Omental fat pad (tissue), 4 donors: Measurements from ENCODE around the gene POLA2. TPM values are rescaled to one million over a fixed set of nuclear protein-coding genes. Genes with fewer than 3 reads are reported as not detected.
"Not testable (repeated sequence)": the region's sequence is repeated elsewhere in the genome, so short reads cannot be mapped to it uniquely, and the experiment has no call there.

Experiments used
- ATAC-seq: fragments of 150-250 bp; one replicate; pipeline ENCODE4 v1.9.1; 2016; ENCODE audit warnings: mild to moderate bottlenecking, moderate library complexity; ENCODE audit not compliant: low FRiP score
- DNase-seq: peaks from one replicate; pipeline ENCODE4 v3.0.0-alpha.2; 2019; ENCODE audit warnings: low spot score
- CTCF ChIP-seq, 3 donors: fragments of 450-650 bp; IDR thresholded peaks; one replicate each; pipeline ENCODE4 v1.5.1; 2016 to 2017; ENCODE audit warnings: antibody characterized with exemption in 3 of 3, mild to moderate bottlenecking in 3 of 3, moderate library complexity in 2 of 3
- total RNA-seq, 4 donors: library from RNA; depleted of rRNA; stranded (reverse); fragments of >200 nt; gene quantifications; one replicate each; pipeline ENCODE4 v1.1.0, GENCODE V29; 2016

Gene POLA2
- total RNA-seq, 4 donors from 2014 or later: 3.5 to 13.7 (median 6.9) TPM

GRCh38 chr11:65225279-65226102 is 36.3 kb upstream of the POLA2 start:
- ATAC-seq (peak; percentile 76), DNase-seq (no peak)
- TF ChIP-seq CTCF (IDR thresholded peaks at IDR 0.05): no peak

- ATAC-seq (no peak), DNase-seq (no peak)
- no peak for TF ChIP-seq CTCF (IDR thresholded peaks at IDR 0.05)
Measured at GRCh38 chr11:65226103-65226442, 35.7 kb upstream of the POLA2 start.

GRCh38 chr11:65227879-65228278 is 33.9 kb upstream of the POLA2 start:
- no peak for ATAC-seq
- TF ChIP-seq CTCF (IDR thresholded peaks at IDR 0.05): no peak
- no peak for DNase-seq

GRCh38 chr11:65236194-65237059 is 25.3 kb upstream of the POLA2 start:
- DNase-seq: no peak
- TF ChIP-seq CTCF (IDR thresholded peaks at IDR 0.05): no peak
- no peak for ATAC-seq

- DNase-seq, ATAC-seq: not testable (repeated sequence)
Measured at GRCh38 chr11:65238302-65238701, 23.5 kb upstream of the POLA2 start.

- ATAC-seq: no peak
Measured at GRCh38 chr11:65241134-65241533, 20.6 kb upstream of the POLA2 start.

More at GRCh38 chr11:65241134-65241533, 20.6 kb upstream of the POLA2 start:
- no peak for TF ChIP-seq CTCF (IDR thresholded peaks at IDR 0.05)
- no peak for DNase-seq
